GM12872 (cell line): ENCODE data around the gene LANCL1.

Experiments used
- CTCF ChIP-seq: IDR thresholded peaks from 3 replicates; pipeline ENCODE4 v1.5.1; 2011; ENCODE audit warnings: low read depth, mild to moderate bottlenecking, low read length, moderate library complexity; ENCODE audit not compliant: insufficient read depth

LANCL1 gene

GRCh38 chr2:210478661-210479060 is 2.1 kb upstream of the LANCL1 start:
- TF ChIP-seq CTCF: no peak

- no peak for TF ChIP-seq CTCF
Observed at GRCh38 chr2:210477496-210477895, 937 bp upstream of the LANCL1 start.

- TF ChIP-seq CTCF: no peak
Observed at GRCh38 chr2:210475706-210476105, 853 bp downstream of the LANCL1 start.

- TF ChIP-seq CTCF: no peak
Observed at GRCh38 chr2:210474776-210475175, 1.8 kb downstream of the LANCL1 start.

- TF ChIP-seq CTCF: no peak
Observed at GRCh38 chr2:210461401-210461800, 15.2 kb downstream of the LANCL1 start.

- TF ChIP-seq CTCF: no peak
Observed at GRCh38 chr2:210460322-210461227, 16.0 kb downstream of the LANCL1 start.

GRCh38 chr2:210459880-210460279 is 16.7 kb downstream of the LANCL1 start:
- TF ChIP-seq CTCF: no peak
